Colonic mucosa (tissue), 4 donors: ENCODE results near the gene PROX1. TPM values are rescaled to one million over a fixed set of nuclear protein-coding genes. Genes with fewer than 3 reads are reported as not detected.

ENCODE experiments used
- DNase-seq: peaks from one replicate; pipeline ENCODE4 v3.0.0-alpha.2; 2020
- H3K27ac ChIP-seq: fragments of 200-600 bp; one replicate; pipeline ENCODE4 v1.8.0; 2021
- H3K27me3 ChIP-seq: fragments of 200-600 bp; one replicate; pipeline ENCODE4 v1.8.0; 2021
- H3K36me3 ChIP-seq: fragments of 200-600 bp; one replicate; pipeline ENCODE4 v1.8.0; 2021
- H3K4me1 ChIP-seq: fragments of 200-600 bp; one replicate; pipeline ENCODE4 v1.8.0; 2021; ENCODE audit warnings: mild to moderate bottlenecking
- H3K4me3 ChIP-seq: fragments of 200-600 bp; one replicate; pipeline ENCODE4 v1.8.0; 2021
- H3K9ac ChIP-seq, 2 donors: one replicate each; pipeline ENCODE4 v1.7.0; 2013; ENCODE audit warnings: control low read depth in 2 of 2, low read depth in 2 of 2, low read length in 2 of 2
- H3K9me3 ChIP-seq: fragments of 200-600 bp; one replicate; pipeline ENCODE4 v1.8.0; 2021
- intact Hi-C: fragments of 100-400 bp; cut with DNase I; formaldehyde crosslinking; loops from one replicate; pipeline ENCODE4 v1.14.1; 2022
- total RNA-seq, 2 donors: library from RNA; stranded (reverse); fragmentation: NEBNext Ultra II Directional in 1 of 2; extraction: Animal tissue kit (Norgen Biotek cat#: 25700) in 1 of 2; gene quantifications; one replicate each; pipeline ENCODE4 v1.2.1, GENCODE V29; 2021
- TF ChIP-seq, protein P1 (sequence below): fragments of 200-600 bp; IDR thresholded peaks from one replicate; pipeline ENCODE4 v1.8.0; 2022; ENCODE audit warnings: antibody characterized with exemption, mild to moderate bottlenecking
- donor health status: healthy.
- donor health status: DM: no; HTN: no; CAD: no.
- donor health status: DM: no; HTN: no; CAD: no.

Gene PROX1
- total RNA-seq, 2 donors from 2014 or later: 11.6 to 14.7 TPM

GRCh38 chr1:214005708-214006107 lies 17.9 kb downstream of the PROX1 start:
- no peaks in the 10 kb centered on the region for H3K36me3 ChIP-seq
- H3K4me3 ChIP-seq: no peak overlapping the region
- no peaks in the 10 kb centered on the region for H3K9me3 ChIP-seq
- no peak for DNase-seq
- no peak overlapping the region for H3K27ac ChIP-seq
- TF ChIP-seq, protein P1, sequence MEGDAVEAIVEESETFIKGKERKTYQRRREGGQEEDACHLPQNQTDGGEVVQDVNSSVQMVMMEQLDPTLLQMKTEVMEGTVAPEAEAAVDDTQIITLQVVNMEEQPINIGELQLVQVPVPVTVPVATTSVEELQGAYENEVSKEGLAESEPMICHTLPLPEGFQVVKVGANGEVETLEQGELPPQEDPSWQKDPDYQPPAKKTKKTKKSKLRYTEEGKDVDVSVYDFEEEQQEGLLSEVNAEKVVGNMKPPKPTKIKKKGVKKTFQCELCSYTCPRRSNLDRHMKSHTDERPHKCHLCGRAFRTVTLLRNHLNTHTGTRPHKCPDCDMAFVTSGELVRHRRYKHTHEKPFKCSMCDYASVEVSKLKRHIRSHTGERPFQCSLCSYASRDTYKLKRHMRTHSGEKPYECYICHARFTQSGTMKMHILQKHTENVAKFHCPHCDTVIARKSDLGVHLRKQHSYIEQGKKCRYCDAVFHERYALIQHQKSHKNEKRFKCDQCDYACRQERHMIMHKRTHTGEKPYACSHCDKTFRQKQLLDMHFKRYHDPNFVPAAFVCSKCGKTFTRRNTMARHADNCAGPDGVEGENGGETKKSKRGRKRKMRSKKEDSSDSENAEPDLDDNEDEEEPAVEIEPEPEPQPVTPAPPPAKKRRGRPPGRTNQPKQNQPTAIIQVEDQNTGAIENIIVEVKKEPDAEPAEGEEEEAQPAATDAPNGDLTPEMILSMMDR: no peak
- no peak overlapping the region for H3K9ac ChIP-seq
- no peaks in the 10 kb centered on the region for H3K27me3 ChIP-seq
- intact Hi-C loops: no loop called here
- no peaks in the 10 kb centered on the region for H3K4me1 ChIP-seq

GRCh38 chr1:214006845-214007244 lies 19.1 kb downstream of the PROX1 start:
- no peaks in the 10 kb centered on the region for H3K27me3 ChIP-seq
- no peaks in the 10 kb centered on the region for H3K4me1 ChIP-seq
- no peak overlapping the region for H3K4me3 ChIP-seq
- TF ChIP-seq, protein P1: no peak
- no peak overlapping the region for H3K27ac ChIP-seq
- no peak for DNase-seq
- H3K9ac ChIP-seq: no peak overlapping the region
- no peaks in the 10 kb centered on the region for H3K9me3 ChIP-seq
- intact Hi-C loops: no loop called here
- H3K36me3 ChIP-seq: no peaks in the 10 kb centered on the region

- H3K4me1 ChIP-seq: no peaks in the 10 kb centered on the region
- no peak overlapping the region for H3K4me3 ChIP-seq
- H3K27ac ChIP-seq: no peak overlapping the region
- TF ChIP-seq, protein P1: no peak
- H3K9ac ChIP-seq: no peak overlapping the region
- H3K9me3 ChIP-seq: no peaks in the 10 kb centered on the region
- intact Hi-C loops: no loop called here
- H3K36me3 ChIP-seq: no peaks in the 10 kb centered on the region
- no peaks in the 10 kb centered on the region for H3K27me3 ChIP-seq
- DNase-seq: no peak
These were observed 20.6 kb downstream of the PROX1 start for GRCh38 chr1:214008347-214008746.

DNA sequence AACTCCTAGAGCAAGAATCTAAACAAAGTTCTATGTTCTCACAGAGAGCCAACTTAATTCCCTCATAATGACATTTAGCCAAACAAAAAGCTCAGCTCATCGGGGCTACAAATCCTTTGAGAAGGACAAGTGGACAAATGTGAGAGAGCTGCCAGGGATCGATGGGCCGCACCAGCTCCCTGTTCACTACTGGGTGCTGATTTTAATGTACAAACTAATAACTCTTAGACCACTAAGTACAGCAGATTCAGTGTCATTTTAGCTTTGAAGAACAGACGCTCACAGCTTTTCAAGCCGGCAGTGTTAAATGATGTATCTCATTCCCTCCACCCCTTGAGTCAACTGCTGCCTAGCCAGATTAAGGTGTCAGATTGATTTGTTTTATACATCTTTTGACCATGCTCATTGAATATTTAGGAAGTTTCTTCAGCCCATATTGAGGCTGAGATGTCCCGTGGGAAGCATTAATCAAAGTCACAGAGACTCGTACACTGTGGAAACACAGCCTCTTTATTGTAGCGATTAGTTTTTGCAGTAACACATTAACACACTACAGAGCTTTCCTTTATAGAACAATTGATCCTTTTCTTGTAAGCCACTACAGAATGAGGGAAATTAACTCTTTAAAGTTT lies 21.1 kb downstream of the PROX1 start:
- H3K4me1 ChIP-seq: no peaks in the 10 kb centered on the region
- TF ChIP-seq, protein P1: no peak
- H3K9ac ChIP-seq: no peak overlapping the region
- DNase-seq: no peak
- H3K9me3 ChIP-seq: no peaks in the 10 kb centered on the region
- no peaks in the 10 kb centered on the region for H3K36me3 ChIP-seq
- intact Hi-C loops: no loop called here
- no peak overlapping the region for H3K4me3 ChIP-seq
- no peak overlapping the region for H3K27ac ChIP-seq
- H3K27me3 ChIP-seq: no peaks in the 10 kb centered on the region

DNA sequence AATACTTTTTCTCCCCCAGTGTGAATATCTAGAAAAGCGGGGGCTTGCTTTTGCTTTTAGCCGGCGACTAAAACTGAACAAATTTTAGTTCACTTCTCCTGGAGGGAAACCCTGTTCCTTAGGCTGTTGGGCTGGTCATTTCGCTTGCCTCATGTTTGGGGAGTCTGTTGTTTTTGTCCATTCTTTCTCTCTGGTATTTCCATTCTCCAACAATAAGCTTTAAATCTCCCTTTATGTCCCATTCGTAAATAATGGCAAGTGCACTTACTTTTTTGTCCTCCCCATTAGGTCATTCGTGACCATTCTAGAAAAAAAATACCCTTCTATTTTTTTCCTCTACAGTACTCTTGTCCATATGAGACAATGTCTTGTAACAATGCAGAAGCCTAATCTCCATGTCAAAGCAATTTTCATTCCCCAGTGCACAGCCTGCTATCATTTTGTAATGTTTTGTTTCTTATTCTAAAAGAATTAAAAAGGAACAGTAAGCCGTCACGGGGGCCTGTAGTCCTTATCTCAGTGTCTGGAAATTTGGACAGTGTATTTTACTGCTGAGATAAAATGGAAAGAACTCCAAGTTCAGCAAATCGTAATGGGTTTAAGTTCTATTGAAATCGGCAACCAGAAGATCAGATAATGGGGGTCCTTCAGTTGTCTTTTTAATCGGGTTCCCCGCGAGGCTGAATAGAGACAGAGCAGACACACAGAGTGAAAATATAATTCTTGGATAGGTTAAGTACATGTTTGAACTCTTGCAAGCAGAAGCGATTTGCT lies 21.8 kb downstream of the PROX1 start:
- Histone ChIP-seq H3K27ac (no peak overlapping the region), H3K27me3 (no peaks in the 10 kb centered on the region)
- intact Hi-C loops: no loop called here

More for the DNA sequence above, 21.8 kb downstream of the PROX1 start:
- TF ChIP-seq, protein P1: no peak
- Histone ChIP-seq H3K4me1 (no peaks in the 10 kb centered on the region), H3K36me3 (no peaks in the 10 kb centered on the region), H3K9ac (no peak overlapping the region), H3K4me3 (no peak overlapping the region), H3K9me3 (no peaks in the 10 kb centered on the region)
- no peak for DNase-seq
